Fibroblast of villous mesenchyme (primary cell): ENCODE measurements around the gene MAD1L1. TPM values are rescaled to one million over a fixed set of nuclear protein-coding genes. Genes with fewer than 3 reads are reported as not detected.

Experiments
- DNase-seq: peaks from one replicate; pipeline ENCODE4 v3.0.0-alpha.2; 2010; ENCODE audit warnings: low read depth
- H3K4me3 ChIP-seq: 2 replicates; pipeline ENCODE4 v1.5.1; 2011; ENCODE audit warnings: low read depth, mild to moderate bottlenecking, low read length
- total RNA-seq: library from RNA; depleted of rRNA; stranded (reverse); fragments of >200 nt; gene quantifications from 2 replicates; pipeline ENCODE4 v1.2.3, GENCODE V29; 2012
- TF ChIP-seq, protein P1 (sequence below): IDR thresholded peaks from 2 replicates; pipeline ENCODE4 v1.5.1; 2012; ENCODE audit warnings: low read depth, mild to moderate bottlenecking, low read length; ENCODE audit not compliant: insufficient read depth

The MAD1L1 gene
- total RNA-seq, 1 donor = 43.6 TPM

- TF ChIP-seq, protein P1, sequence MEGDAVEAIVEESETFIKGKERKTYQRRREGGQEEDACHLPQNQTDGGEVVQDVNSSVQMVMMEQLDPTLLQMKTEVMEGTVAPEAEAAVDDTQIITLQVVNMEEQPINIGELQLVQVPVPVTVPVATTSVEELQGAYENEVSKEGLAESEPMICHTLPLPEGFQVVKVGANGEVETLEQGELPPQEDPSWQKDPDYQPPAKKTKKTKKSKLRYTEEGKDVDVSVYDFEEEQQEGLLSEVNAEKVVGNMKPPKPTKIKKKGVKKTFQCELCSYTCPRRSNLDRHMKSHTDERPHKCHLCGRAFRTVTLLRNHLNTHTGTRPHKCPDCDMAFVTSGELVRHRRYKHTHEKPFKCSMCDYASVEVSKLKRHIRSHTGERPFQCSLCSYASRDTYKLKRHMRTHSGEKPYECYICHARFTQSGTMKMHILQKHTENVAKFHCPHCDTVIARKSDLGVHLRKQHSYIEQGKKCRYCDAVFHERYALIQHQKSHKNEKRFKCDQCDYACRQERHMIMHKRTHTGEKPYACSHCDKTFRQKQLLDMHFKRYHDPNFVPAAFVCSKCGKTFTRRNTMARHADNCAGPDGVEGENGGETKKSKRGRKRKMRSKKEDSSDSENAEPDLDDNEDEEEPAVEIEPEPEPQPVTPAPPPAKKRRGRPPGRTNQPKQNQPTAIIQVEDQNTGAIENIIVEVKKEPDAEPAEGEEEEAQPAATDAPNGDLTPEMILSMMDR = no peak
- no peak for DNase-seq
- H3K4me3 ChIP-seq = no peak overlapping the region
Measured at GRCh38 chr7:1966631-1967200, 266.0 kb downstream of the MAD1L1 start.

DNA sequence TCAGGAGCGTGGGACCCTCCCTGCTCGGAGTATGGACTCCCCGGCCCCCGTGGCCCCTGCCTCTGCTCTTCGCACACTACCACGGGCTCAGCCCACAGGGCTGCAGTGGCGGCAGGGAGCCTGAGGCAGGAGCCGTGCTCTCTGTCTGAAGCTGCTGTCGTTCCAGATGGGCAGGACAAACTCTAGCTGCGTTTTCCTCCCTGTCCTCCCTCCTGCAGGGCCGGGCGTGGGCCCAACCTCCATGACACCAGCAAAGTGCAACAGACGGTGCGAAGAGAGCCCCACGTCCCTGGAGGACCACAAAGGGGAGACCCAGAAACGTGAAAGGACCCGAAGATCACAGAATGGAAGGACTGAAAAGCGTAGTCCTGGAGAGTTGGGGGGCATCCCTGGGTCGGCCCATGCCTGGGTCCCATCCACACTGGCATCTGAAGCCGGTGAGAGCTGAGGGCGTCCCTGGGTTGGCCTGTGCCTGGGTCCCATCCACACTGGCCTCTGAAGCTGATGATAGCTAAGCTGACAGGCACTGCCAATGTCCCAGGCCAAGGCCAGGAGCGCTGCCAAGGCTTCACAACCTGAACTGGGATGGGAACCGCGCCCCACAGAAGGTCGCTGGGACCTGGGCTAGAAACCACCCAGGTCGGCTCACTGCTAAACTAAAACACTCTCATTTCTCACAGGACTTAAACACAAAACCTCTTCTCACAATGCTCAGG, 267.0 kb downstream of the MAD1L1 start:
- DNase-seq = no peak
- TF ChIP-seq, protein P1 = no peak
- no peak overlapping the region for H3K4me3 ChIP-seq

- H3K4me3 ChIP-seq = no peak overlapping the region
- TF ChIP-seq, protein P1 = no peak
- DNase-seq = no peak
Measured at GRCh38 chr7:1964913-1965578, 267.7 kb downstream of the MAD1L1 start.

DNA sequence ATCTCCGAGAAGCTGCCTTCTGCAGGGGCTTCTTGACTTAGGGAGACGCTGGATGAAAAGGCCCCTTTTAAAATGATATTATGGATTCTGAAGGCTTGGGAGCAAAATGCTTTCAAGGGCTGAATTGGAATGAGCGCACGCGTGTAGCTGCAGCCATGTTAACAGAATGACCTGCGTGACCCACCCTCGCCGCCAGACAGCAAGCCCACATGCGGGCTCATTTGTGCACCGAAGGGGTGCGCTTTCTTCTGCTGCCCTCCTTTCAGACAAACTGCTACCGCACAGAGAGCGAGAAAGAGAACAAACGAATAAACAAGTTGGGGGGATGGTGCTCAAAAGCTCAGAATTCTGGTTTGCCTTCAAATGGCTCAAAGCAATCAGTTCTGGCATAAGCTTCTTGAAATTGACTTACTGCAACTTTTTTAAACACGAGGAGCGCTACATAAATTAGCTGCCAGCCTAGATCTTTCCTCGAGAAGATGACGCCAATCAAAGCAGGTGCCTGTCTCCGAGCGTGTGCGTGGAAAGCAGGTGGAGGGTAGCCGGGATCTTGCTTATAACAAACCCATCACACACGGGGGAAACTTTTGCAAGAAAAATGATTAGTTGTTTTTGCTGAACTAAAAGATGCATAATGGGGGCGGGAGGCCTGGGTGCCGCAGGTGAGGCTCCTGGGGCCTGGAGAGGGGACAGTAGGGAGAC, 268.4 kb downstream of the MAD1L1 start:
- H3K4me3 ChIP-seq = no peak overlapping the region
- TF ChIP-seq, protein P1 = no peak
- no peak for DNase-seq

DNA sequence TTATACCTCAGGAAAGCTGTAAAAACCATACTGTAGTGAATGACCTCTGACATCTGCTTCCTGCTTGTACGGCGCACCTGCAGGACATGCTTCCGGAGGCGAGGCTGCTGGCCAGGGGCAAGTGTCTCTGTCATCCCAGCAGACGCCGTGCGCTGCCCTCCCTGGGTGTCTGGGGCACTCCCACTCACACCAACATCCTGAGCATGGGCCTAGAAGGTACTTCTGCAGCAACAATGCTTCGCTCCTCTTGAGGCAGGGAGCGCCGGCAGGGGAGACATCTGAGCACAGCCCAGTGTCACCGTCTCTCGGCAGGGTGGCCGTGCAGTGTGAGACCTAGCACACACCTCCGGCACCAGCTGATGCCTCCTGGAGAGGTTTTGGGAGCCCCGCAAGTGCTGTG, 269.2 kb downstream of the MAD1L1 start:
- no peak overlapping the region for H3K4me3 ChIP-seq
- no peak for DNase-seq
- TF ChIP-seq, protein P1 = no peak

DNA sequence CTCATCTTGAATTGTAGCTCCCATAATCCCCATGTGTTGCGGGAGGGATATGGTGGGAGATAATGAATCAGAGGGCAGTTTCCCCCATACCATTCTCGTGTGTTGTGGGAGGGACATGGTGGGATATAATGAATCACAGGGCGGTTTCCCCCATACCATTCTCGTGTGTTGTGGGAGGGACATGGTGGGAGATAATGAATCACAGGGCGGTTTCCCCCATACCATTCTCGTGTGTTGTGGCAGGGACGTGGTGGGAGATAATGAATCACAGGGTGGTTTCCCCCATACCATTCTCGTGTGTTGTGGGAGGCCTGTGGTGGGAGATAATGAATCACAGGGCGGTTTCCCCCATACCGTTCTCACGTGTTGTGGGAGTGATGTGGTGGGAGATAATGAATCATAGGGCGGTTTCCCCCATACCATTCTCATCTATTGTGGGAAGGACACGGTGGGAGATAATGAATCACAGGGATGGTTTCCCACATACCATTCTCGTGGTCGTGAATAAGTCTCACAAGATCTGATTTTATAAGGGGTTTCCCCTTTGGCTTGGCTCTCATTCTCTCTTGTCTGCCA, 271.0 kb downstream of the MAD1L1 start:
- DNase-seq = peak; percentile 64
- no peak overlapping the region for H3K4me3 ChIP-seq

More for the DNA sequence above, 271.0 kb downstream of the MAD1L1 start:
- TF ChIP-seq, protein P1 = no peak
